HFFc6 (cell line): ENCODE data around the gene SVIL. TPM values are rescaled to one million over a fixed set of nuclear protein-coding genes. Genes with fewer than 3 reads are reported as not detected.

ENCODE experiments used
- DNase-seq: peaks from one replicate; pipeline ENCODE4 v3.0.0-alpha.2; 2018
- H3K27ac Mint-ChIP-seq: 2 replicates; pipeline ENCODE4 v1.8.0; 2020; ENCODE audit warnings: mild to moderate bottlenecking, mixed read lengths
- H3K27me3 Mint-ChIP-seq: 2 replicates; pipeline ENCODE4 v1.8.0; 2021; ENCODE audit warnings: mild to moderate bottlenecking, moderate library complexity, mixed read lengths; ENCODE audit not compliant: insufficient read depth
- H3K36me3 Mint-ChIP-seq: 2 replicates; pipeline ENCODE4 v1.8.0; 2021; ENCODE audit warnings: low read depth, mixed read lengths
- H3K4me1 Mint-ChIP-seq: 2 replicates; pipeline ENCODE4 v1.8.0; 2020; ENCODE audit warnings: low read depth, mixed read lengths
- H3K4me3 Mint-ChIP-seq: 2 replicates; pipeline ENCODE4 v1.8.0; 2020; ENCODE audit warnings: mild to moderate bottlenecking, moderate library complexity, mixed read lengths
- H3K9me3 Mint-ChIP-seq: 2 replicates; pipeline ENCODE4 v1.8.0; 2020; ENCODE audit warnings: mild to moderate bottlenecking, mixed read lengths
- CTCF ChIP-seq: fragments of 200-600 bp; sonication (generic); IDR thresholded peaks from 2 replicates; pipeline ENCODE4 v1.5.0; 2021; ENCODE audit warnings: antibody characterized with exemption, mild to moderate bottlenecking
- total RNA-seq, 6 experiments: library from RNA; stranded (reverse); fragmentation: NEBNext Ultra II Directional; extraction: Animal tissue kit (Norgen Biotek cat#: 25700); gene quantifications; 2 replicates in 1 of 6; 3 replicates in 5 of 6; pipeline ENCODE4 v1.2.3, GENCODE V29; 2021

Gene SVIL
- total RNA-seq, 6 experiments from 2014 or later, result 0.22 to 0.89 (median 0.48) TPM

GRCh38 chr10:29675984-29676383 is 41.2 kb upstream of the SVIL start:
- H3K36me3 Mint-ChIP-seq, result peaks cover 8% of the 10 kb centered on the region

GRCh38 chr10:29671968-29672367 is 37.2 kb upstream of the SVIL start:
- Mint-ChIP-seq H3K27ac (no peak overlapping the region), H3K4me1 (peaks cover 14% of the 10 kb centered on the region), H3K9me3 (peaks cover 24% of the 10 kb centered on the region), H3K4me3 (no peak overlapping the region), H3K27me3 (peaks cover 34% of the 10 kb centered on the region), H3K36me3 (peaks cover 8% of the 10 kb centered on the region)
- TF ChIP-seq CTCF, result no peak
- DNase-seq, result no peak

More at GRCh38 chr10:29675984-29676383, 41.2 kb upstream of the SVIL start:
- no peak overlapping the region for H3K4me3 Mint-ChIP-seq
- no peaks in the 10 kb centered on the region for H3K4me1 Mint-ChIP-seq
- H3K27me3 Mint-ChIP-seq, result peaks cover 29% of the 10 kb centered on the region
- peaks cover 24% of the 10 kb centered on the region for H3K9me3 Mint-ChIP-seq
- DNase-seq, result no peak
- no peak for TF ChIP-seq CTCF
- no peak overlapping the region for H3K27ac Mint-ChIP-seq

GRCh38 chr10:29671228-29671780 is 36.5 kb upstream of the SVIL start:
- Mint-ChIP-seq H3K36me3 (peaks cover 8% of the 10 kb centered on the region), H3K9me3 (peaks cover 24% of the 10 kb centered on the region), H3K27ac (no peak overlapping the region), H3K4me3 (no peak overlapping the region), H3K27me3 (peaks cover 38% of the 10 kb centered on the region), H3K4me1 (peaks cover 14% of the 10 kb centered on the region)
- DNase-seq, result no peak
- no peak for TF ChIP-seq CTCF

DNA sequence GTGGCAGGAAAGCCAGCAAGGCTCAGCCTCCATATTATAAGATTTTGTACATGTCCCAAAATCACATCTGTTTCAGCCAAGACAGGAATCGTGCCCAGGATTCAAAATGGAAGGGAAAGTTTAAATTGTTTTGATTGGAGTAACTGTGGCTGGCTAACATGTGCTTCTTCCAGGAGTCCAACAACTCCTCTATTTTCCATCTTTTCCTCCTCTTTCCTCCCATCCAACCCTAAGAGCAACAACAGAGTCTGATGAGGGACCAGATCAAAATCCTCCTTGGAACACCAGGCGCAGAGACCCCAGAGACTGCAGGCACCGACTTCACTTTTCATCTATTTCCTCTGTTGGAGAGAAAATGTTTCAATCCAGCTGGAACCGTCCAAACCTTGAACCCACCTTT is 36.0 kb upstream of the SVIL start:
- Mint-ChIP-seq H3K4me3 (no peak overlapping the region), H3K9me3 (peaks cover 18% of the 10 kb centered on the region), H3K27me3 (peaks cover 37% of the 10 kb centered on the region), H3K27ac (no peak overlapping the region), H3K4me1 (peaks cover 14% of the 10 kb centered on the region), H3K36me3 (peaks cover 3% of the 10 kb centered on the region)
- no peak for DNase-seq
- no peak for TF ChIP-seq CTCF

GRCh38 chr10:29669149-29669548 is 34.4 kb upstream of the SVIL start:
- H3K4me1 Mint-ChIP-seq, result peaks cover 14% of the 10 kb centered on the region
- peaks cover 37% of the 10 kb centered on the region for H3K27me3 Mint-ChIP-seq
- no peak overlapping the region for H3K4me3 Mint-ChIP-seq
- peaks cover 11% of the 10 kb centered on the region for H3K9me3 Mint-ChIP-seq
- H3K36me3 Mint-ChIP-seq, result no peaks in the 10 kb centered on the region; the same call in 1 of the 2 replicates
- no peak for TF ChIP-seq CTCF
- H3K27ac Mint-ChIP-seq, result no peak overlapping the region
- no peak for DNase-seq

DNA sequence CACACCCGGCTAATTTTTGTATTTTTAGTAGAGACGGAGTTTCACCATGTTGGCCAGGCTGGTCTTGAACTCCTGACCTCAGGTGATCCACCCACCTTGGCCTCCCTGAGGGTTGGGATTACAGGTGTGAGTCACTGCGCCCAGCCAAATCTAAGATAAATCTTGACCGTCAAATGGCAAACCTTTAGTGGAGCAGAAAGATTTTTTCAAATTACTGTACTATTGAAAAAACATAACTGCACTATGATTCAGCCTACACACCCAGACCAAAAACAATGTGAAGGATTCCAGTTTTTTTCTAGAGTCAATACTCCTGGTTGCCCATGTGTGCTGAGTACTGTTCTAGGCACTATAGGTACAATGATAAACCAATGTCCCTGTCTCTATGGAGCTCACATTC is 33.9 kb upstream of the SVIL start:
- peak; percentile 9 for DNase-seq
- Mint-ChIP-seq H3K4me3 (no peak overlapping the region), H3K4me1 (peaks cover 14% of the 10 kb centered on the region), H3K9me3 (peaks cover 5% of the 10 kb centered on the region), H3K27ac (no peak overlapping the region), H3K36me3 (no peaks in the 10 kb centered on the region; the same call in 1 of the 2 replicates), H3K27me3 (peaks cover 36% of the 10 kb centered on the region)
- TF ChIP-seq CTCF, result no peak
